ENCODE measurements around the gene BLOC1S4.

The BLOC1S4 gene

GRCh38 chr4:6674500-6675149, 41.3 kb upstream of the BLOC1S4 start:
- Histone ChIP-seq H3K4me2 (ENCODE audit: insufficient read depth, low read length, poor library complexity, severe bottlenecking) (peak overlapping the region; percentile 82), H4K91ac (ENCODE audit: low read depth, low read length, poor library complexity) (no peak overlapping the region), H2AK5ac (ENCODE audit: low read depth, low read length) (no peak overlapping the region), H2BK120ac (ENCODE audit: low read depth, low read length) (no peak overlapping the region), H3K27ac (replicated peaks; ENCODE audit: low read length) (no peak overlapping the region), H3K27me3 (ENCODE audit: control insufficient read depth in 3 of 3, insufficient read depth in 3 of 3, low read depth in 1 of 3, low read length in 3 of 3) (peaks cover 0 to 6% (median 0%) of the 10 kb centered on the region in 3 experiments), H3K4ac (ENCODE audit: low read length) (no peak overlapping the region), H2BK15ac (ENCODE audit: low read length) (no peak overlapping the region), H3K36me3 (replicated peaks in 1 of 2; ENCODE audit: control insufficient read depth in 2 of 2, insufficient read depth in 2 of 2, low read length in 2 of 2) (peaks cover 14 to 23% of the 10 kb centered on the region in 2 donors), H3K9ac (ENCODE audit: low read depth, low read length, poor library complexity) (peak overlapping the region; percentile 95), H4K8ac (ENCODE audit: low read depth, low read length) (no peak overlapping the region), H3K4me3 (ENCODE audit: low read length in 2 of 2) (peak overlapping the region; percentile 60 to 95), H3K4me1 (ENCODE audit: control insufficient read depth in 2 of 2, insufficient read depth in 1 of 2, low read depth in 1 of 2, low read length in 2 of 2) (peaks cover 0 to 8% of the 10 kb centered on the region in 2 donors), H2BK12ac (ENCODE audit: low read length) (no peak overlapping the region), H3K18ac (ENCODE audit: low read length) (peak overlapping the region; percentile 89), H3K79me1 (ENCODE audit: low read depth, low read length) (peaks cover 8% of the 10 kb centered on the region), H2BK5ac (ENCODE audit: low read length) (peak overlapping the region; percentile 31), H2AFZ (ENCODE audit: low read length) (peak overlapping the region; percentile 90), H3K14ac (ENCODE audit: low read length) (peak overlapping the region; percentile 43), H3K9me3 (replicated peaks in 1 of 2; ENCODE audit: control insufficient read depth in 2 of 2, insufficient read depth in 1 of 2, low read depth in 1 of 2, low read length in 2 of 2) (peaks cover 0 to 6% of the 10 kb centered on the region in 2 donors), H3K23ac (ENCODE audit: low read depth, low read length, poor library complexity) (peak overlapping the region; percentile 92)
- no CpG with 5 or more reads among the region's 40 CpGs for WGBS, 2 donors (ENCODE audit: extremely low coverage in 2 of 2, insufficient read length in 2 of 2, insufficient replicate concordance in 1 of 2)
- DNase-seq (ENCODE audit: low spot score) = peak; percentile 18

- H2AK5ac ChIP-seq (ENCODE audit: low read depth, low read length) = no peak overlapping the region
- peak overlapping the region in 1 of 2 donors; percentile 61 for H3K4me3 ChIP-seq (ENCODE audit: low read length in 2 of 2)
- no peak overlapping the region for H4K8ac ChIP-seq (ENCODE audit: low read depth, low read length)
These were observed 39.0 kb upstream of the BLOC1S4 start for GRCh38 chr4:6676722-6677558.

GRCh38 chr4:6680372-6681034, 35.5 kb upstream of the BLOC1S4 start:
- H2BK5ac ChIP-seq (ENCODE audit: low read length) = peak overlapping the region; percentile 50
- no peak overlapping the region for H3K9ac ChIP-seq (ENCODE audit: low read depth, low read length, poor library complexity)
- DNase-seq (ENCODE audit: low spot score) = no peak
- peak overlapping the region; percentile 1 for H3K14ac ChIP-seq (ENCODE audit: low read length)
- peaks cover 10 to 18% of the 10 kb centered on the region in 2 donors for H3K36me3 ChIP-seq (replicated peaks in 1 of 2; ENCODE audit: control insufficient read depth in 2 of 2, insufficient read depth in 2 of 2, low read length in 2 of 2)
- no peak overlapping the region for H2BK15ac ChIP-seq (ENCODE audit: low read length)
- H3K79me1 ChIP-seq (ENCODE audit: low read depth, low read length) = peaks cover 5% of the 10 kb centered on the region
- H2AK5ac ChIP-seq (ENCODE audit: low read depth, low read length) = no peak overlapping the region
- H2AFZ ChIP-seq (ENCODE audit: low read length) = no peak overlapping the region
- H3K4me1 ChIP-seq (ENCODE audit: control insufficient read depth in 2 of 2, insufficient read depth in 1 of 2, low read depth in 1 of 2, low read length in 2 of 2) = peaks cover 0 to 4% of the 10 kb centered on the region in 2 donors
- H3K4me2 ChIP-seq (ENCODE audit: insufficient read depth, low read length, poor library complexity, severe bottlenecking) = no peak overlapping the region
- H3K18ac ChIP-seq (ENCODE audit: low read length) = no peak overlapping the region
- no peak overlapping the region for H2BK120ac ChIP-seq (ENCODE audit: low read depth, low read length)
- peaks cover 0 to 3% of the 10 kb centered on the region in 2 donors for H3K9me3 ChIP-seq (replicated peaks in 1 of 2; ENCODE audit: control insufficient read depth in 2 of 2, insufficient read depth in 1 of 2, low read depth in 1 of 2, low read length in 2 of 2)
- H4K8ac ChIP-seq (ENCODE audit: low read depth, low read length) = no peak overlapping the region
- H3K4me3 ChIP-seq (ENCODE audit: low read length in 2 of 2) = peak overlapping the region in 1 of 2 donors; percentile 27
- H4K91ac ChIP-seq (ENCODE audit: low read depth, low read length, poor library complexity) = no peak overlapping the region
- no peak overlapping the region for H3K27ac ChIP-seq (replicated peaks; ENCODE audit: low read length)
- no peak overlapping the region for H3K4ac ChIP-seq (ENCODE audit: low read length)
- H3K27me3 ChIP-seq (ENCODE audit: control insufficient read depth in 3 of 3, insufficient read depth in 3 of 3, low read depth in 1 of 3, low read length in 3 of 3) = no peaks in the 10 kb centered on the region
- no peak overlapping the region for H3K23ac ChIP-seq (ENCODE audit: low read depth, low read length, poor library complexity)
- no CpG with 5 or more reads among the region's 10 CpGs for WGBS, 2 donors (ENCODE audit: extremely low coverage in 2 of 2, insufficient read length in 2 of 2, insufficient replicate concordance in 1 of 2)
- no peak overlapping the region for H2BK12ac ChIP-seq (ENCODE audit: low read length)

More at GRCh38 chr4:6676722-6677558, 39.0 kb upstream of the BLOC1S4 start:
- Histone ChIP-seq H2BK120ac (ENCODE audit: low read depth, low read length) (no peak overlapping the region), H3K27me3 (ENCODE audit: control insufficient read depth in 3 of 3, insufficient read depth in 3 of 3, low read depth in 1 of 3, low read length in 3 of 3) (peaks cover 0 to 6% (median 0%) of the 10 kb centered on the region in 3 experiments), H3K9me3 (replicated peaks in 1 of 2; ENCODE audit: control insufficient read depth in 2 of 2, insufficient read depth in 1 of 2, low read depth in 1 of 2, low read length in 2 of 2) (peaks cover 0 to 3% of the 10 kb centered on the region in 2 donors), H3K14ac (ENCODE audit: low read length) (no peak overlapping the region), H3K4ac (ENCODE audit: low read length) (no peak overlapping the region), H2AFZ (ENCODE audit: low read length) (no peak overlapping the region), H3K4me1 (ENCODE audit: control insufficient read depth in 2 of 2, insufficient read depth in 1 of 2, low read depth in 1 of 2, low read length in 2 of 2) (peaks cover 0 to 8% of the 10 kb centered on the region in 2 donors), H3K27ac (replicated peaks; ENCODE audit: low read length) (no peak overlapping the region), H2BK15ac (ENCODE audit: low read length) (no peak overlapping the region), H3K4me2 (ENCODE audit: insufficient read depth, low read length, poor library complexity, severe bottlenecking) (no peak overlapping the region), H3K9ac (ENCODE audit: low read depth, low read length, poor library complexity) (no peak overlapping the region), H3K18ac (ENCODE audit: low read length) (no peak overlapping the region), H3K23ac (ENCODE audit: low read depth, low read length, poor library complexity) (peak overlapping the region; percentile 66), H2BK5ac (ENCODE audit: low read length) (no peak overlapping the region), H4K91ac (ENCODE audit: low read depth, low read length, poor library complexity) (no peak overlapping the region), H3K36me3 (replicated peaks in 1 of 2; ENCODE audit: control insufficient read depth in 2 of 2, insufficient read depth in 2 of 2, low read length in 2 of 2) (peaks cover 13 to 23% of the 10 kb centered on the region in 2 donors), H3K79me1 (ENCODE audit: low read depth, low read length) (peaks cover 8% of the 10 kb centered on the region), H2BK12ac (ENCODE audit: low read length) (no peak overlapping the region)
- WGBS, 2 donors (ENCODE audit: extremely low coverage in 2 of 2, insufficient read length in 2 of 2, insufficient replicate concordance in 1 of 2) = no CpG with 5 or more reads among the region's 21 CpGs
- no peak for DNase-seq (ENCODE audit: low spot score)

All from neuronal stem cell (in vitro differentiated cells).